MM.1S (cell line): ENCODE results near the gene MLLT11.

ENCODE experiments used
- DNase-seq: peaks from one replicate; pipeline ENCODE4 v3.0.0-alpha.2; 2015
- H2AFZ ChIP-seq: fragments of 300-600 bp; sonication (generic); 2 replicates; pipeline ENCODE4 v1.6.0; 2016; ENCODE audit warnings: antibody characterized with exemption, low read length
- H3F3A ChIP-seq: fragments of 300-600 bp; sonication (generic); 2 replicates; pipeline ENCODE4 v1.6.1; 2016; ENCODE audit warnings: mild to moderate bottlenecking, antibody characterized with exemption, low read length, moderate library complexity, mixed read lengths; ENCODE audit not compliant: insufficient read depth
- H3K27ac ChIP-seq: fragments of 300-600 bp; sonication (generic); 2 replicates; pipeline ENCODE4 v1.5.1; 2016; ENCODE audit warnings: mild to moderate bottlenecking, low read length
- H3K27me3 ChIP-seq: fragments of 300-600 bp; sonication (generic); replicated peaks from 2 replicates; pipeline ENCODE4 v1.6.0; 2016; ENCODE audit warnings: low read length; ENCODE audit not compliant: insufficient read depth
- H3K36me3 ChIP-seq: fragments of 300-600 bp; sonication (generic); replicated peaks from 2 replicates; pipeline ENCODE4 v1.6.1; 2016; ENCODE audit warnings: mild to moderate bottlenecking, low read length, mixed read lengths; ENCODE audit not compliant: insufficient read depth
- H3K4me1 ChIP-seq: fragments of 300-600 bp; sonication (generic); 2 replicates; pipeline ENCODE4 v1.6.1; 2016; ENCODE audit warnings: low read length, mixed read lengths
- H3K4me2 ChIP-seq: fragments of 300-600 bp; sonication (generic); 2 replicates; pipeline ENCODE4 v1.6.0; 2016; ENCODE audit warnings: low read depth, low read length
- H3K4me3 ChIP-seq: fragments of 300-600 bp; sonication (generic); 2 replicates; pipeline ENCODE4 v1.5.1; 2016; ENCODE audit warnings: low read length, mixed read lengths
- H3K79me2 ChIP-seq: fragments of 300-600 bp; sonication (generic); 2 replicates; pipeline ENCODE4 v1.6.1; 2016; ENCODE audit warnings: mixed run types, low read length, mixed read lengths
- H3K9ac ChIP-seq: fragments of 300-600 bp; sonication (generic); 2 replicates; pipeline ENCODE4 v1.6.1; 2016; ENCODE audit warnings: low read length, mixed read lengths
- H3K9me2 ChIP-seq: fragments of 300-600 bp; sonication (generic); replicated peaks from 2 replicates; pipeline ENCODE4 v1.6.1; 2016; ENCODE audit warnings: mild to moderate bottlenecking, low read length, mixed read lengths; ENCODE audit not compliant: insufficient read depth
- H3K9me3 ChIP-seq: fragments of 300-600 bp; sonication (generic); replicated peaks from 2 replicates; pipeline ENCODE4 v1.6.1; 2016; ENCODE audit warnings: mild to moderate bottlenecking, low read length, mixed read lengths; ENCODE audit not compliant: insufficient read depth
- H4K20me1 ChIP-seq: fragments of 300-600 bp; sonication (generic); 2 replicates; pipeline ENCODE4 v1.6.1; 2016; ENCODE audit warnings: mild to moderate bottlenecking, low read length, moderate library complexity, mixed read lengths; ENCODE audit not compliant: insufficient read depth
- CTCF ChIP-seq: fragments of 300-600 bp; sonication (generic); IDR thresholded peaks from 2 replicates; pipeline ENCODE4 v1.5.1; 2016; ENCODE audit warnings: antibody characterized with exemption, low read length, mixed read lengths
- EZH2 ChIP-seq: fragments of 300-600 bp; sonication (generic); optimal IDR thresholded peaks from 2 replicates; pipeline ENCODE3; 2017; ENCODE audit warnings: low read depth, mild to moderate bottlenecking, antibody characterized with exemption, low read length, mixed read lengths
- EZH2phosphoT487 ChIP-seq: fragments of 300-600 bp; sonication (generic); IDR thresholded peaks from 2 replicates; pipeline ENCODE4 v1.6.1; 2018; ENCODE audit warnings: antibody characterized with exemption, low read length

The MLLT11 gene

GRCh38 chr1:151062741-151063371, 2.7 kb downstream of the MLLT11 start:
- H3F3A ChIP-seq, result peaks cover 10% of the 10 kb centered on the region; the same call in 1 of the 2 replicates
- H3K4me1 ChIP-seq, result peaks cover 8% of the 10 kb centered on the region
- no peak overlapping the region for H3K9ac ChIP-seq
- no peak overlapping the region for H2AFZ ChIP-seq
- H4K20me1 ChIP-seq, result no peaks in the 10 kb centered on the region
- H3K9me2 ChIP-seq, result no peaks in the 10 kb centered on the region
- H3K36me3 ChIP-seq, result no peaks in the 10 kb centered on the region
- no peak overlapping the region for H3K4me3 ChIP-seq
- no peak for DNase-seq
- no peak overlapping the region for H3K4me2 ChIP-seq
- H3K27ac ChIP-seq, result no peak overlapping the region
- no peak for TF ChIP-seq CTCF
- TF ChIP-seq EZH2phosphoT487, result no peak
- no peak for TF ChIP-seq EZH2
- H3K27me3 ChIP-seq, result no peaks in the 10 kb centered on the region
- no peaks in the 10 kb centered on the region for H3K9me3 ChIP-seq
- H3K79me2 ChIP-seq, result peaks cover 20% of the 10 kb centered on the region

GRCh38 chr1:151065089-151065645, 5.0 kb downstream of the MLLT11 start:
- Histone ChIP-seq H3K36me3 (no peaks in the 10 kb centered on the region), H3K9me3 (no peaks in the 10 kb centered on the region), H4K20me1 (no peaks in the 10 kb centered on the region), H3K27me3 (no peaks in the 10 kb centered on the region), H3K27ac (no peak overlapping the region), H3K79me2 (0 out of 2 replicates have a peak, but pooled peaks cover 5% of the 10 kb centered on the region), H3F3A (peaks cover 12% of the 10 kb centered on the region), H3K9ac (no peak overlapping the region), H3K4me3 (no peak overlapping the region), H3K9me2 (no peaks in the 10 kb centered on the region), H3K4me2 (no peak overlapping the region), H3K4me1 (peaks cover 3% of the 10 kb centered on the region; the same call in 1 of the 2 replicates), H2AFZ (no peak overlapping the region)
- DNase-seq, result no peak
- no peak for TF ChIP-seq EZH2
- no peak for TF ChIP-seq CTCF
- TF ChIP-seq EZH2phosphoT487, result no peak

- Histone ChIP-seq H3K79me2 (peaks cover 11% of the 10 kb centered on the region; the same call in 1 of the 2 replicates), H3K27ac (no peak overlapping the region)
- TF ChIP-seq EZH2 (no peak), CTCF (no peak), EZH2phosphoT487 (no peak)
These were observed 7.0 kb downstream of the MLLT11 start for GRCh38 chr1:151067185-151067584.

More at GRCh38 chr1:151067185-151067584, 7.0 kb downstream of the MLLT11 start:
- Histone ChIP-seq H3K9me2 (no peaks in the 10 kb centered on the region), H3K9ac (no peak overlapping the region), H3K9me3 (no peaks in the 10 kb centered on the region), H2AFZ (no peak overlapping the region), H3K4me1 (0 out of 2 replicates have a peak, but pooled peaks cover 3% of the 10 kb centered on the region), H3K36me3 (no peaks in the 10 kb centered on the region), H3K4me2 (no peak overlapping the region), H3K27me3 (no peaks in the 10 kb centered on the region), H3F3A (peaks cover 19% of the 10 kb centered on the region), H4K20me1 (no peaks in the 10 kb centered on the region), H3K4me3 (no peak overlapping the region)
- DNase-seq, result no peak
